HG02642 (cell line): Measurements from ENCODE around the gene PDE4B.
A peak's percentile ranks its signal among the peaks of the same experiment; 100 is the strongest.

ENCODE experiments used
- ATAC-seq: cut with Tn5 transposase; IDR thresholded peaks from one replicate; pipeline ENCODE4 v1.9.1; 2021; ENCODE audit warnings: mild to moderate bottlenecking; ENCODE audit not compliant: unreplicated experiment, poor library complexity

The PDE4B gene

GRCh38 chr1:66341446-66342089 is 548.9 kb downstream of the PDE4B start:
- ATAC-seq, result no peak

GRCh38 chr1:66342707-66343106 is 550.0 kb downstream of the PDE4B start:
- no peak for ATAC-seq

GRCh38 chr1:66343569-66344325 is 551.1 kb downstream of the PDE4B start:
- ATAC-seq, result no peak

- ATAC-seq, result no peak
Measured at GRCh38 chr1:66346057-66346795, 553.5 kb downstream of the PDE4B start.

GRCh38 chr1:66346873-66347272 is 554.2 kb downstream of the PDE4B start:
- no peak for ATAC-seq

GRCh38 chr1:66348776-66349175 is 556.1 kb downstream of the PDE4B start:
- ATAC-seq, result no peak

GRCh38 chr1:66349242-66349641 is 556.5 kb downstream of the PDE4B start:
- ATAC-seq, result no peak

- ATAC-seq, result peak; percentile 70
Measured at GRCh38 chr1:66350001-66350547, 557.4 kb downstream of the PDE4B start.

- peak; percentile 35 for ATAC-seq
Measured at GRCh38 chr1:66351478-66351877, 558.8 kb downstream of the PDE4B start.

GRCh38 chr1:66351913-66352312 is 559.2 kb downstream of the PDE4B start:
- ATAC-seq, result peak; percentile 37

DNA sequence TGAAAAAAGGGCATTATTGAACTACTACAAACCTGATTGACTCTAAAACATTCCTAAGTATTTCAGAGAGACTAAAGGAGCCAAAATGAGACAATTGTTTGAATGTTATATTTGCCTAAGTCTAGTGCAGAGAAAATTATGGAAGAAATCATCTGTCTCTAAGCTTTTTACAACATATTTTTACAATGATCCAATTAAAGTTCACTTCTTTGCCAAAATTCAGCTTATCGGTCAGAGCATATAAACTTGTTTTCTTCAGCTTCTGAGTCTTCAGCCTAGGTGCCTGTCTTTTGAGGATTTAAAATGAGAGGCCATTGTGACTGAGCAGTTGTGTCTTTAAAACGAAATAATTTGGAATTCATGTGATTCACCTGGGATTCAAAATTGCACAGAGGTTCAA is 560.1 kb downstream of the PDE4B start:
- ATAC-seq, result no peak

DNA sequence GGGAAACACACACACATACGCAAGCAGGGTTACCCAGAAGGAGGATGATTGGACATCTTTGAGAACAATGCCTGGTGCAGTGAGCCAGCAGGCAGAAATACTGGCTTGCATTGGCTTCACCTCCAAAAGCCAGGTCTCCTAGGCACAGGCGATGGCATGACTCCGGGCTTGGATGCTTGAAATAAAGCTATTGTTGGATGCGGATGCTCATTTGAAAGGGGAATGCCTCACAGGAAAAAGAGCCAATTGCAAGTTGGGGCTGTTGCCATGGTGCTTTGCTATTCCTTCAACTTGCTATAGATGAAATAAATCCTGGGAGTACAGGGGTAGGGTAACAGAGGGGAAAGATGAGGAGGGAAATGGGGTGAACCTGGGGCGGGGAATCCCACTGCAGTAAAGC is 560.6 kb downstream of the PDE4B start:
- no peak for ATAC-seq

DNA sequence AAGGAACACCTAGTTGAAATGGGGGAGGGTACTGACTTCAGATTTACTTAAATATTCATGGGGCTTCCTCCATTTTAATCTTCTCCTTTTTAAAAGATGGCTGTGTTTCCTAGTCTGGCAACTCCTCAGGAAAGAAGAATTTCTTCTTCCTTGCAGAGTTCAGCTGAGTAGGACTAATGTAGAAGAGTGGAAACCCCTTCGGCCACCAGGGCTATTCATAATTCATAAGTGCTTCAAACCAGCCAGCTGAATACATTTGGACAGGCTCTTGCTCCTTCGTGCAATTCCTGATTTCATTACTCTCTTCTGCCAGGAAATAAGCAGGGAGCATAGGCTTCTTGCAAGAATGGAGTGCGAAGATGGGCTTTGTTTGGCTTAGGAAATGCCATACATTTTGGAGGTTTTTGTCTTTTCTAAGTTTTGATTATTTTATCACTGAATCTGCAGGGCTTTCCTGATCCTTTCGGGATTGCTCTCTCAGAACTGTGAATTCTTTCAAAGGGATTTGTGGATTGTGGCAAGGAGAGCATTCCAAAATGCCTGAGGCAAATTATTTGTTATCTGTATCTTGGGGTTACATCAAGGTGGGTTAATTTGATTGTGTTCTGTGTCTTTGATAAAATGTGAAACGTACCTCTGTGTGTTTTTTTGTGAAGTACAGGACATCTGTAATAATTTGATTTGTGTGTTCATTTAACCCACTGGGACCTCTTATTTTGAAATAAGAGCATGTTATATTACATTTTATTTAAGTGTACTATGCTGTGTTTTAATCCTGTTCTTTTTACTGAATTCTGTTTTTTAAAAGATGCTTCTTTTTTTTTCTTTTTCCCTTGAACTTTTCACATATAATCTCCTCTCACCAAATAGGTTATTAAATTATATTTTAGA is 561.9 kb downstream of the PDE4B start:
- ATAC-seq, result no peak

- no peak for ATAC-seq
Measured at GRCh38 chr1:66355756-66356155, 563.1 kb downstream of the PDE4B start.

DNA sequence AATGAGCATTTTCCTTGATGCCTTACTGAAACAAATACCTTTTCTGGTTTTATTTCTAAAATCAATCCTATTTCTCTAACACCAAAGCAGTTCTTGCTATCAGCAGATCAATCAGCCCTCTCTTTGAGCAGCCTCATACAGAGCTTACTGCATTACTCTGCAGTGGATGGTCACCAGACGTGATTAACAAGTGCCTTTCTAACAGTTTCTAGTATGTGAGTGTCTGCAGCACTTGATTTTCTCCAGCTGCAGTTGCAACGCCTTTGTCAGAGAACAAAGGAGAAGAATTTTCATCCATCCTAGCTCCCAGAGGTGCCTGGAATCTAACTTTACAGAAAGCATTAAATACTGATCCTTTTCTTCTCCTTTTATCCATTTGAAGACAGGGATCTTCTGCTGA is 563.9 kb downstream of the PDE4B start:
- ATAC-seq, result no peak

- no peak for ATAC-seq
Measured at GRCh38 chr1:66357021-66357420, 564.3 kb downstream of the PDE4B start.

- no peak for ATAC-seq
Measured at GRCh38 chr1:66357478-66358197, 564.9 kb downstream of the PDE4B start.

DNA sequence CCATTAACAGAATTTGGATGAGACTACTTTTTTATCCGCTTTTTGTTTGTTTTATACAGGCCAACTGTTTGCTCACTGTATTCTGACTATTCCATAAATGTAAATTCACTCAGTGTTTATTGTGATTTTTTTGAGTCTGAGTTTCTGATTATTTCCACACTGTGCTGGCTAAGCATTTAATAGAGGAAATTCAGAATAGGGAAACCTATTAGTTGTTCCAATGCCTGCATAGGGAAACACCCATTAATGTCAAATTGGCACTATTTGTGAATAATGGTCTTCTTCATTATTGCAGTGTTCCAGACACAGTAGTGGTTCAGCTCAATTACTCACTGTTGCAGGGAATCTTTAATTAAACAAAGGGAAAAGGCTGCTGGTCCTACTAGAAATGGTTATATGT is 566.6 kb downstream of the PDE4B start:
- ATAC-seq, result no peak

DNA sequence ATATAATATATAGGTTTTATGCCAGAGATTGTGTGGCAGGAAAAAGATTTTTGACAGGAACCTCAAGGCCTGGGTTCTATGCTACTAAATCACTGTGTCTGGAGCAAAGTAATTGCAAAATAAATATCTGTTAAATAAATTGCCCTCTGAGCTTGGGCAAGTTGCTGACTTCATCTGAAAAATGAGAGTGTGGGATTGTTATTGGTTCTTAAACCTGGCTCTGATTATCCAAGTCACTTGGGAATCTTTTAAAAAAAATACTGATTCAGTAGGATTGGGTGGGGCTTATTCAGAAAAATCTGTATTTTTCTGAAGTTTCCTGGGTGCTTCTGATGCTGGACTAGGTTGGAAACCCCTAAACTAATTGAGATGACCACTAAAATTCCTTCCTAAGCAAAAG is 567.1 kb downstream of the PDE4B start:
- ATAC-seq, result no peak
